ENCODE measurements around the gene PDGFC.

Gene PDGFC

GRCh38 chr4:156778606-156779005 lies 193.0 kb downstream of the PDGFC start:
- Histone ChIP-seq H3K9me3 (replicated peaks; ENCODE audit: low read length) (no peaks in the 10 kb centered on the region), H3K4me2 (ENCODE audit: low read length) (peak overlapping the region; percentile 63), H3K9ac (ENCODE audit: low read depth, low read length) (peak overlapping the region; percentile 84), H3K27me3 (ENCODE audit: control insufficient read depth, insufficient read depth, low read length) (no peaks in the 10 kb centered on the region), H3K4me3 (ENCODE audit: low read length) (peak overlapping the region; percentile 8), H3K4me1 (ENCODE audit: control insufficient read depth, insufficient read depth, low read length) (peaks cover 89% of the 10 kb centered on the region), H3K36me3 (ENCODE audit: insufficient read depth, low read length) (peaks cover 20% of the 10 kb centered on the region)

GRCh38 chr4:156778093-156778492 lies 193.5 kb downstream of the PDGFC start:
- Histone ChIP-seq H3K36me3 (ENCODE audit: insufficient read depth, low read length) (peaks cover 15% of the 10 kb centered on the region), H3K4me1 (ENCODE audit: control insufficient read depth, insufficient read depth, low read length) (peaks cover 95% of the 10 kb centered on the region), H3K9me3 (replicated peaks; ENCODE audit: low read length) (no peaks in the 10 kb centered on the region), H3K4me3 (ENCODE audit: low read length) (no peak overlapping the region), H3K9ac (ENCODE audit: low read depth, low read length) (peak overlapping the region; percentile 84), H3K27me3 (ENCODE audit: control insufficient read depth, insufficient read depth, low read length) (no peaks in the 10 kb centered on the region), H3K4me2 (ENCODE audit: low read length) (peak overlapping the region; percentile 40)

GRCh38 chr4:156775813-156776212 lies 195.8 kb downstream of the PDGFC start:
- peaks cover 5% of the 10 kb centered on the region for H3K36me3 ChIP-seq (ENCODE audit: insufficient read depth, low read length)
- H3K4me1 ChIP-seq (ENCODE audit: control insufficient read depth, insufficient read depth, low read length) = peaks cover 97% of the 10 kb centered on the region
- H3K4me3 ChIP-seq (ENCODE audit: low read length) = no peak overlapping the region
- peak overlapping the region; percentile 82 for H3K9ac ChIP-seq (ENCODE audit: low read depth, low read length)
- H3K4me2 ChIP-seq (ENCODE audit: low read length) = peak overlapping the region; percentile 75
- no peaks in the 10 kb centered on the region for H3K27me3 ChIP-seq (ENCODE audit: control insufficient read depth, insufficient read depth, low read length)
- H3K9me3 ChIP-seq (replicated peaks; ENCODE audit: low read length) = no peaks in the 10 kb centered on the region

- peak overlapping the region; percentile 53 for H3K4me3 ChIP-seq (ENCODE audit: low read length)
- H3K27me3 ChIP-seq (ENCODE audit: control insufficient read depth, insufficient read depth, low read length) = no peaks in the 10 kb centered on the region
- peaks cover 97% of the 10 kb centered on the region for H3K4me1 ChIP-seq (ENCODE audit: control insufficient read depth, insufficient read depth, low read length)
- no peaks in the 10 kb centered on the region for H3K36me3 ChIP-seq (ENCODE audit: insufficient read depth, low read length)
- no peaks in the 10 kb centered on the region for H3K9me3 ChIP-seq (replicated peaks; ENCODE audit: low read length)
- peak overlapping the region; percentile 75 for H3K4me2 ChIP-seq (ENCODE audit: low read length)
- peak overlapping the region; percentile 82 for H3K9ac ChIP-seq (ENCODE audit: low read depth, low read length)
Measured at GRCh38 chr4:156774422-156774821, 197.2 kb downstream of the PDGFC start.

GRCh38 chr4:156773648-156774357 lies 197.8 kb downstream of the PDGFC start:
- peak overlapping the region; percentile 82 for H3K9ac ChIP-seq (ENCODE audit: low read depth, low read length)
- H3K27me3 ChIP-seq (ENCODE audit: control insufficient read depth, insufficient read depth, low read length) = no peaks in the 10 kb centered on the region
- H3K4me3 ChIP-seq (ENCODE audit: low read length) = peak overlapping the region; percentile 53
- H3K4me1 ChIP-seq (ENCODE audit: control insufficient read depth, insufficient read depth, low read length) = peaks cover 94% of the 10 kb centered on the region
- peak overlapping the region; percentile 75 for H3K4me2 ChIP-seq (ENCODE audit: low read length)
- H3K36me3 ChIP-seq (ENCODE audit: insufficient read depth, low read length) = no peaks in the 10 kb centered on the region
- no peaks in the 10 kb centered on the region for H3K9me3 ChIP-seq (replicated peaks; ENCODE audit: low read length)

GRCh38 chr4:156771171-156771837 lies 200.3 kb downstream of the PDGFC start:
- H3K4me2 ChIP-seq (ENCODE audit: low read length) = peak overlapping the region; percentile 75
- peak overlapping the region; percentile 48 for H3K4me3 ChIP-seq (ENCODE audit: low read length)
- H3K4me1 ChIP-seq (ENCODE audit: control insufficient read depth, insufficient read depth, low read length) = peaks cover 84% of the 10 kb centered on the region
- H3K27me3 ChIP-seq (ENCODE audit: control insufficient read depth, insufficient read depth, low read length) = no peaks in the 10 kb centered on the region
- peak overlapping the region; percentile 82 for H3K9ac ChIP-seq (ENCODE audit: low read depth, low read length)
- H3K36me3 ChIP-seq (ENCODE audit: insufficient read depth, low read length) = peaks cover 22% of the 10 kb centered on the region
- H3K9me3 ChIP-seq (replicated peaks; ENCODE audit: low read length) = no peaks in the 10 kb centered on the region

GRCh38 chr4:156770140-156770539 lies 201.5 kb downstream of the PDGFC start:
- H3K4me3 ChIP-seq (ENCODE audit: low read length) = no peak overlapping the region
- no peaks in the 10 kb centered on the region for H3K9me3 ChIP-seq (replicated peaks; ENCODE audit: low read length)
- no peaks in the 10 kb centered on the region for H3K27me3 ChIP-seq (ENCODE audit: control insufficient read depth, insufficient read depth, low read length)
- H3K36me3 ChIP-seq (ENCODE audit: insufficient read depth, low read length) = peaks cover 30% of the 10 kb centered on the region
- H3K4me1 ChIP-seq (ENCODE audit: control insufficient read depth, insufficient read depth, low read length) = peaks cover 83% of the 10 kb centered on the region
- H3K4me2 ChIP-seq (ENCODE audit: low read length) = peak overlapping the region; percentile 75
- peak overlapping the region; percentile 82 for H3K9ac ChIP-seq (ENCODE audit: low read depth, low read length)

GRCh38 chr4:156767911-156768415 lies 203.6 kb downstream of the PDGFC start:
- Histone ChIP-seq H3K36me3 (ENCODE audit: insufficient read depth, low read length) (peaks cover 34% of the 10 kb centered on the region), H3K4me1 (ENCODE audit: control insufficient read depth, insufficient read depth, low read length) (peaks cover 85% of the 10 kb centered on the region), H3K27me3 (ENCODE audit: control insufficient read depth, insufficient read depth, low read length) (no peaks in the 10 kb centered on the region), H3K4me2 (ENCODE audit: low read length) (no peak overlapping the region), H3K9me3 (replicated peaks; ENCODE audit: low read length) (no peaks in the 10 kb centered on the region), H3K4me3 (ENCODE audit: low read length) (no peak overlapping the region), H3K9ac (ENCODE audit: low read depth, low read length) (no peak overlapping the region)

GRCh38 chr4:156766846-156767245 lies 204.8 kb downstream of the PDGFC start:
- Histone ChIP-seq H3K4me3 (ENCODE audit: low read length) (no peak overlapping the region), H3K27me3 (ENCODE audit: control insufficient read depth, insufficient read depth, low read length) (no peaks in the 10 kb centered on the region), H3K4me1 (ENCODE audit: control insufficient read depth, insufficient read depth, low read length) (peaks cover 84% of the 10 kb centered on the region)

GRCh38 chr4:156765277-156765676 lies 206.3 kb downstream of the PDGFC start:
- H3K36me3 ChIP-seq (ENCODE audit: insufficient read depth, low read length) = peaks cover 57% of the 10 kb centered on the region

More at GRCh38 chr4:156766846-156767245, 204.8 kb downstream of the PDGFC start:
- peaks cover 45% of the 10 kb centered on the region for H3K36me3 ChIP-seq (ENCODE audit: insufficient read depth, low read length)
- H3K9ac ChIP-seq (ENCODE audit: low read depth, low read length) = no peak overlapping the region
- H3K4me2 ChIP-seq (ENCODE audit: low read length) = no peak overlapping the region
- H3K9me3 ChIP-seq (replicated peaks; ENCODE audit: low read length) = no peaks in the 10 kb centered on the region

GRCh38 chr4:156764846-156765245 lies 206.8 kb downstream of the PDGFC start:
- Histone ChIP-seq H3K4me3 (ENCODE audit: low read length) (no peak overlapping the region), H3K9ac (ENCODE audit: low read depth, low read length) (peak overlapping the region; percentile 47), H3K27me3 (ENCODE audit: control insufficient read depth, insufficient read depth, low read length) (no peaks in the 10 kb centered on the region), H3K4me2 (ENCODE audit: low read length) (no peak overlapping the region), H3K9me3 (replicated peaks; ENCODE audit: low read length) (no peaks in the 10 kb centered on the region), H3K36me3 (ENCODE audit: insufficient read depth, low read length) (peaks cover 59% of the 10 kb centered on the region), H3K4me1 (ENCODE audit: control insufficient read depth, insufficient read depth, low read length) (peaks cover 75% of the 10 kb centered on the region)

More at GRCh38 chr4:156765277-156765676, 206.3 kb downstream of the PDGFC start:
- Histone ChIP-seq H3K4me3 (ENCODE audit: low read length) (no peak overlapping the region), H3K9ac (ENCODE audit: low read depth, low read length) (no peak overlapping the region), H3K9me3 (replicated peaks; ENCODE audit: low read length) (no peaks in the 10 kb centered on the region), H3K4me1 (ENCODE audit: control insufficient read depth, insufficient read depth, low read length) (peaks cover 80% of the 10 kb centered on the region), H3K27me3 (ENCODE audit: control insufficient read depth, insufficient read depth, low read length) (no peaks in the 10 kb centered on the region), H3K4me2 (ENCODE audit: low read length) (no peak overlapping the region)
